NCI-H187 (cell line): ENCODE results near the gene SLC7A8.
"Not testable (repeated sequence)": the region's sequence is repeated elsewhere in the genome, so short reads cannot be mapped to it uniquely, and the experiment has no call there.

ENCODE experiments used
- DNase-seq, 2 experiments: peaks; one replicate each; lab custom pipeline; 2025; lab: John Stamatoyannopoulos, UW

SLC7A8 gene

GRCh38 chr14:23183479-23183878 is at the start of gene SLC7A8:
Gene SLC7A8, minus strand, starts transcription at chr14:23183660. Its CDS starts 746 bp downstream, at chr14:23182914.
- DNase-seq: peak in 1 of 2 experiments; percentile 9

GRCh38 chr14:23232241-23232808 is 48.9 kb upstream of the SLC7A8 start:
- not testable (repeated sequence) for DNase-seq

- no peak for DNase-seq
Measured at GRCh38 chr14:23228812-23229211, 45.4 kb upstream of the SLC7A8 start.

- DNase-seq: no peak
Measured at GRCh38 chr14:23227566-23227965, 44.1 kb upstream of the SLC7A8 start.

- DNase-seq: not testable (repeated sequence)
Measured at GRCh38 chr14:23224958-23225357, 41.5 kb upstream of the SLC7A8 start.

DNA sequence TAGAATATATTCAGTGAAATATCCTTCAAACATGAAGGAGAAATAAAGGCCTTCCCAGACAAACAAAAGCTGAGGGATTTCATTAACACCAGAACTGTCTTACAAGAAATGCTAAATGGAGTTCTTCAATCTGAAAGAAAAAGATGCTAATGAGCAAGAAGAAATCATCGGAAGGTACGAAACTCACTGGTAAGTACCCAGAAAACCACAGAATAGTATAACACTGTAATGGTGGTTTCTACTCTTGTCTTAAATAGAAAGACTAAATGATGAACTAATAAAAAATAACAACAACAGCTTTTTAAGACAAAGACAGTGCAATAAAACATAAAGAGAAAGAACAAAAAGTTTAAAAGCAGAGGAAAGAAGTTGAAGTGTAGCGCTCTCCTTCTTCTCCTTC is 35.6 kb upstream of the SLC7A8 start:
- DNase-seq: no peak

GRCh38 chr14:23217032-23218020 is 33.9 kb upstream of the SLC7A8 start:
- DNase-seq: no peak

- DNase-seq: no peak
Measured at GRCh38 chr14:23215421-23215820, 32.0 kb upstream of the SLC7A8 start.

DNA sequence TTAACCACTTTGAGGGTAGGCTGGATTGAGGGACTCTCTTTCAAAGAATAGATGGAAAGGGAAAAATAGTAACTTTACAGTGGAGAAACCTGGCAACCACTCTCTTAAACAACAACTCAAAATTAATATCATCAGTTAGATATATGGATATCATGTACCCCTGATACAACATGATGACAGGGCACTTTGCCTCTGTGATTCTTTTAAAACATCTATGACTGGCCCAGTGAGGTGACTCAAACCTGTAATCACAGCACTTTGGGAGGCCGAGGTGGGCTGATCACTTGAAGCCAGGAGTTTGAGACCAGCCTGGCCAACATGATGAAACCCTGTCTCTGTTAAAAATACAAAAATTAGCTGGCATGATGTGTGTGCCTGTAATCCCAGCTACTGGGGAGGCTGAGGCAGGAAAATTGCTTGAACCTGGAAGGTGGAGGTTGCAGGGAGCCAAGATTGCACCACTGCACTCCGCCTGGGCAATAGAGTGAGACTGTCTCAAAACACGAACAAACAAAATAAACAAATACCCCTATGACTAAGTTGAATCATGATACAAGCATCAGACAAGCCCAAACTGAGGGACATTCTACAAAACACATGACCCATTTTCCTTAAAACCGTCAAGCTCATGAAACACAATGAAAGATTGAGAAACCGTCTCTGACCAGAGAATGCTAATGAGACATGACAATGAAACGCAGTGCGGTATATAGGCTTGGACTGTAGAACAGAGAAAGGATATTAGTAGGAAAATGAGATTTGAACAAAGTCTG is 26.4 kb upstream of the SLC7A8 start:
- DNase-seq: no peak

GRCh38 chr14:23208324-23208723 is 24.9 kb upstream of the SLC7A8 start:
- DNase-seq: no peak

- DNase-seq: no peak
Measured at GRCh38 chr14:23207146-23207540, 23.7 kb upstream of the SLC7A8 start.

DNA sequence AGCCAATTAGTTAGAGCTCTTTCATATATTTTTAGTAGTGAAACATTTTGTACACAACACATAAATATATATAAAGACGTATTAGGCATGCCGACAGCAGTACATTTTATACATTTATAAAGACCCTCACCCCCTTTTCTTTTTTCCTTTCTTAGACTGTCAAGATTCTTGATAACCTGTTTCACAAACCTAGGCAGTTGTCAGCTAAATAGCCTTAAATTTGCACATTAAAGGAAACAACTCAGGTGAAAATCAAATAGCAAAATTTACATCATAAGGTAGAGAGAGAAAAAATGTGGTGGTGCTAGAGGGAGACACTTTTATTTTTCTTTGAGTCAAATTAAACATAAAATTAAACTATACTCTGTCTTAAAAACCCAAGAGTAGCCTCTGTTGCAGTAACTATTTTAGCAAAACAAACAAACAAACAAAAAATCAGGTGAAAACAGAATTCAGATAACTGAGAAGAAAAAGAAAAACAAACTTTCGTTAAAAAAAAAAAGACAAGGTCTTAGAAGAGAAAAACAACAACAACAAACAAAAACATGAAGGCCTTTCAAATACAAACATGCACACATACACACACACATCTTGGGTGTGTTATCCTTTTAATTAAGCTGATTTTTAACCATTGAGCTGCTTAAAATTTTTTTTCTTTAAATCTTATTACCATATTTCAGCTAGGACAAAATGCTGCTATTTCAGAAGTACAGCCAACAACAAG is 23.1 kb upstream of the SLC7A8 start:
- DNase-seq: no peak

DNA sequence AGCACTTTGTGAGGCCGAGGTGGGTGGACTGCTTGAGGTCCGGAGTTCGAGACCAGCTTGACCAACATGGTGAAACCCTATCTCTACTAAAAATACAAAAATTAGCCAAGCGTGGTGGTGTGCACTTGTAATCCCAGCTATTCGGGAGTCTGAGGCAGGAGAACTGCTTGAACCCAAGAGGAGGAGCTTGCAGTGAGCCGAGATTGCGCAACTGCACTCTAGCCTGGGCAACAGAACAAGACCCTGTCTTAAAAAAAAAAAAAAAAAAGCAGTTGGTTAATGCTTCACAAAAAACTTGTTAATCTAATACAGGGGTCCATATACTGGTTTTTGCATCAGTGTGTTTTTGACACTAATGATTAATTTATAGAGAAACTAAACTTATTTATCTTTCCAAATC is 18.5 kb upstream of the SLC7A8 start:
- no peak for DNase-seq

DNA sequence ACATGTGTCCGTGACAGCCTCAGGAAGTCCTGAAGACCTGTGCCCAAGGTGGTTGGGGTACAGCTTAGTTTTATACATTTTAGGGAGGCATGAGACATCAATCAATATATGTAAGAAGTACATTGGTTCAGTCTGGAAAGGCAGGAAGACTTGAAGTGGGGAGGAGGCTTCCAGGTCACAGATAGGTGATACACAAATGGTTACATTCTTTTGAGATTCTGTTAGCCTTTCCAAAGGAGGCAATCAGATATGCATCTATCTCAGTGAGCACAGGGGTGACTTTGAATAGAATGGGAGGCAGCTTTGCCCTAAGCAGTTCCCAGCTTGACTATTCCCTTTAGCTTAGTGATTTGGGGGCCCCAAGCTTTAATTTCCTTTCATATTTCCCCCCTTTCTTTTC is 15.7 kb upstream of the SLC7A8 start:
- DNase-seq: not testable (repeated sequence)

DNA sequence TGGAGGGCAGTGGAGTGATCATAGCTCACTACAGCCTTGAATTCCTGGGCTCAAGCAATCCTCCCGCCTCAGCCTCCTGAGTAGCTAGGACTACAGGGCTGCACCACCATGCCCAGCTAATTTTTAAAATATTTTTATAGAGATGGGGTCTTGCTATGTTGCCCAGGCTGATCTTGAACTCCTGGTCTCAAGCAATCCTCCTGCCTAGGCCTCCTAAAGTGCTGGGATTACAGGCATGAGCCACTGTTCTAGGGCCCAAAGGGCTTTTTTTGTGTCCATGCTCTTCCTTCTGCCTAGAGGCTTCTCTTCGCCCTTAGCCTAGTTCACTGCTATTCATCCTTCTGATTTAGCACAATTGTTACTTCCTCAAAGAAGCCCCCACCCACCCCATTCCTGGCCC is 13.0 kb upstream of the SLC7A8 start:
- not testable (repeated sequence) for DNase-seq

DNA sequence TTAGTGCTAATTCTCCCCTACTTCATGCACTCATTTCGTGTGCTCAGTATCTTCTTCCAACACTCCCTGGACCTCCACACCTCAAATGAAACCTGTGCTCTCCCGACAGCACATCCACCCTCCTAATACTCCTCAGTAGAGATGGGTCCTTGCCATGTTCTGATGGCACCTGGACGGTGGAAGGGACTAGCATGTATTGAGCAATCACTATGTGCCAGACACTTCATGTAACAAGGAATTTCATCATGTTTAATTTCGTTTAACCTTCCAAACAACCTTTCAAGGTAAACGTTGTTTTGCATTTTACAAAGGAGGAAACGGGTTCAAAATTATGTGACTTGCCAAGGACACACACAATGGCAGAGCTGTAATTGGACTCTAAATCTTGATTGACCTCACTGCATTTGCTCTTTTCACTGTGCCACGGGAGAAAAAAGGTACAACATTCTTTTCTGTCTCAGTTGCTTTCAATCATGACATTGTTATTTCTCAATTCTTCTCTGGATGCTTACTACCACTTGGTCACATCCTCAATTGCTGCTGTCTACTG is 12.2 kb upstream of the SLC7A8 start:
- DNase-seq: no peak

GRCh38 chr14:23193432-23193831 is 10.0 kb upstream of the SLC7A8 start:
- DNase-seq: no peak

- DNase-seq: no peak
Measured at GRCh38 chr14:23187925-23188324, 4.5 kb upstream of the SLC7A8 start.

GRCh38 chr14:23186913-23187654 is 3.6 kb upstream of the SLC7A8 start:
- DNase-seq: no peak

- DNase-seq: no peak
Measured at GRCh38 chr14:23185063-23185462, 1.6 kb upstream of the SLC7A8 start.

GRCh38 chr14:23183158-23183470 is 346 bp downstream of the SLC7A8 start:
- DNase-seq: no peak
